CD4-positive, alpha-beta T cell treated with Interleukin-4 for 4 hours (primary cell): ENCODE results near the gene LTBP4.

ENCODE experiments used
- DNase-seq: peaks from one replicate; pipeline ENCODE4 v3.0.0-alpha.2; 2020

LTBP4 gene

GRCh38 chr19:40671404-40671803 is 70.2 kb downstream of the LTBP4 start:
- no peak for DNase-seq

GRCh38 chr19:40672038-40672437 is 70.9 kb downstream of the LTBP4 start:
- DNase-seq = no peak

- no peak for DNase-seq
These were observed 71.6 kb downstream of the LTBP4 start for GRCh38 chr19:40672573-40673299.

- DNase-seq = no peak
These were observed 72.2 kb downstream of the LTBP4 start for GRCh38 chr19:40673397-40673796.

DNA sequence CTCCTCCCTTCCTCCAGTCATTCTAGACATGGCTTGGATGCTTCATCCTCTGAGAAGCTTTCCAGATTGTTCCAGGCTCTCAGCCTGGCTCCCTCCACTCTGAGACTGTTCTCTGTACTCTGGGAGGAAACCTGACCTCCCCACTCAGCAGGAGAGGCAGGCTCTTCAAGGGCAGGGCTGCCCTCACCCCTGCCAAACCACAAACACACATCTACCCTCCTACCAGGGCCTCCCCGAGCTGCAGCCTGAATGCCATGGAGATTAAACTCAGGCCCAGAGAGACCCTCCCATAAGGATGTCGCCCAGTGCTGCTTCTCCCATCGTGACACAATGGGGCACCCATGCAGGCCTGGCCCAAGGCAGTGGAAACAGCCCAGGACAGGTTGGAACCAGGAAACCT is 73.1 kb downstream of the LTBP4 start:
- DNase-seq = no peak

- DNase-seq = no peak
These were observed 76.0 kb downstream of the LTBP4 start for GRCh38 chr19:40677156-40677555.
